ENCODE data around the gene SLCO3A1.

Gene SLCO3A1

GRCh38 chr15:92128788-92129187, 275.3 kb downstream of the SLCO3A1 start:
- no peak for DNase-seq (ENCODE audit: low read depth)

- no peak for DNase-seq (ENCODE audit: low read depth)
Measured at GRCh38 chr15:92130244-92130643, 276.7 kb downstream of the SLCO3A1 start.

- DNase-seq (ENCODE audit: low read depth) = no peak
Measured at GRCh38 chr15:92130906-92131305, 277.4 kb downstream of the SLCO3A1 start.

GRCh38 chr15:92132982-92133755, 279.7 kb downstream of the SLCO3A1 start:
- DNase-seq (ENCODE audit: low read depth) = no peak

GRCh38 chr15:92140796-92141195, 287.3 kb downstream of the SLCO3A1 start:
- DNase-seq (ENCODE audit: low read depth) = no peak

- DNase-seq (ENCODE audit: low read depth) = no peak
Measured at GRCh38 chr15:92141607-92142006, 288.1 kb downstream of the SLCO3A1 start.

- DNase-seq (ENCODE audit: low read depth) = no peak
Measured at GRCh38 chr15:92142242-92143232, 289.0 kb downstream of the SLCO3A1 start.

- no peak for DNase-seq (ENCODE audit: low read depth)
Measured at GRCh38 chr15:92143765-92144164, 290.3 kb downstream of the SLCO3A1 start.

- DNase-seq (ENCODE audit: low read depth) = no peak
Measured at GRCh38 chr15:92146511-92147150, 293.1 kb downstream of the SLCO3A1 start.

- DNase-seq (ENCODE audit: low read depth) = no peak
Measured at GRCh38 chr15:92149029-92149428, 295.5 kb downstream of the SLCO3A1 start.

- DNase-seq (ENCODE audit: low read depth) = no peak
Measured at GRCh38 chr15:92149465-92149864, 296.0 kb downstream of the SLCO3A1 start.

- no peak for DNase-seq (ENCODE audit: low read depth)
Measured at GRCh38 chr15:92151168-92151567, 297.7 kb downstream of the SLCO3A1 start.

GRCh38 chr15:92151741-92152140, 298.2 kb downstream of the SLCO3A1 start:
- no peak for DNase-seq (ENCODE audit: low read depth)

GRCh38 chr15:92152983-92153382, 299.5 kb downstream of the SLCO3A1 start:
- DNase-seq (ENCODE audit: low read depth) = no peak

- DNase-seq (ENCODE audit: low read depth) = no peak
Measured at GRCh38 chr15:92153620-92154019, 300.1 kb downstream of the SLCO3A1 start.

- no peak for DNase-seq (ENCODE audit: low read depth)
Measured at GRCh38 chr15:92155934-92156333, 302.4 kb downstream of the SLCO3A1 start.

- no peak for DNase-seq (ENCODE audit: low read depth)
Measured at GRCh38 chr15:92157666-92158298, 304.3 kb downstream of the SLCO3A1 start.

- DNase-seq (ENCODE audit: low read depth) = no peak
Measured at GRCh38 chr15:92158426-92158825, 304.9 kb downstream of the SLCO3A1 start.

- DNase-seq (ENCODE audit: low read depth) = no peak
Measured at GRCh38 chr15:92159481-92159880, 306.0 kb downstream of the SLCO3A1 start.

GRCh38 chr15:92159906-92160841, 306.7 kb downstream of the SLCO3A1 start:
- DNase-seq (ENCODE audit: low read depth) = no peak
